CD4-positive, alpha-beta T cell treated with Interleukin-17A for 4 hours (primary cell): Measurements from ENCODE around the gene CNTNAP5.

Experiments used
- DNase-seq: peaks from one replicate; pipeline ENCODE4 v3.0.0-alpha.2; 2020; ENCODE audit warnings: mixed read lengths

CNTNAP5 gene

DNA sequence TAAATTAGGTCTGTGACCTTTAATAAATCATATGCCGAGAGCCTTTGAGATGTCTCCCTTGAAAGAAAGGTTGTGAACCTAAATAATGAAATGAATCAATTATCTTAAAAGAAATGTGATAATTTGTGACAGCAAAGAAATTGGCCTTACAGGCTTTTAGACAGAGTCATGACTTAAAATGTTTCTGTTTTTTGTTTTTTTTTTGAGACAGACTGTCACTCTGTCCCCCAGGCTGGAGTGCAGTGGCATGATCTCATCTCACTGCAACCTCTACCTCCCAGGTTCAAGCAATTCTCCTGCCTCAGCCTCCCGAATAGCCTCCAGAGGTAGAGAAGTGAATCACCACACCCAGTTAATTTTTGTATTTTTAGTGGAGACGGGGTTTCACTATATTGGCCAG lies 898.0 kb downstream of the CNTNAP5 start:
- DNase-seq: no peak

GRCh38 chr2:124933883-124934282 lies 908.8 kb downstream of the CNTNAP5 start:
- no peak for DNase-seq

DNA sequence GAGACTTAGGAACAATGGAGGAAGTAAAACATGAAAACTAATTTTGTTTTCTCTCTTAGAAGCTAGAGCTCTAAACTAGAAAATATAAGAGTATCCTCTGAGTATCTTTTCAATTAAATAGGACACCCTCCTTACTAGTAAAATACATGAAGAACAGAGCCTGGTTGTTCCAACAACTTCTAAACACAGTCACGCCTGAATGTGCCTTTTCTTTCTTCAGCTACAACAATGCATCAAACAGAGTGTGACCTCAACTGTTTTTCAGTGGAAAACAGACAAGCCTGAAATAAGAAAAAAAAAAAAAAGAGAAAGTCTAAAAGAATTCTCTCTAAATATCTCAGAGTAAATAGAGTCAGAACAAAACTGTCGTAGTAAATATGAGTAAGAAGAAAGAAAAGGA lies 928.8 kb downstream of the CNTNAP5 start:
- DNase-seq: no peak

DNA sequence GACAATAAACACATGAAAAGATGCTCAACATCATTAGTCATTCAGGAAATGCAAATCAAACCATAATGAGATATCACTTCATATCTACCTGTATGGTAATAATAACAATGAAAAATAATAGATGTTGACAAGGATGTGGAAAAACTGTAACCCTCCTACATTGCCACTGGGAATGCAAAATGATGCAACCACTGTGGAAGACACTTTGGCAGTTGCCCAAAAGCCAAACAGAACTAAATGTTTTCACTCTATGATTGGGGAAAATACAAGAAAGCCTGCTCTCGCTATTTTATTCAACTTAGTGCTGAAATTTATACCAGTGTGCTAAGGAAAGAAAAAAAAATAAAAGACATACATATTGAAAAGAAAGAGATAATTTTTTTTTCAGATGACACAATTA lies 934.5 kb downstream of the CNTNAP5 start:
- DNase-seq: no peak

GRCh38 chr2:124961132-124961531 lies 936.0 kb downstream of the CNTNAP5 start:
- no peak for DNase-seq
